ENCODE results near the gene TADA2B. TPM values are rescaled to one million over a fixed set of nuclear protein-coding genes. Genes with fewer than 3 reads are reported as not detected.

The TADA2B gene
- total RNA-seq, 1 donor from 2014 or later: 19.8 TPM

GRCh38 chr4:7021930-7022664 is 21.1 kb upstream of the TADA2B start:
- Histone ChIP-seq H2AFZ (ENCODE audit: low read depth, low read length) (no peak overlapping the region), H3K36me3 (ENCODE audit: insufficient read depth, low read length) (no peaks in the 10 kb centered on the region), H3K9me3 (ENCODE audit: insufficient read depth, low read depth, low read length) (no peaks in the 10 kb centered on the region), H3K79me2 (ENCODE audit: insufficient read depth, low read length) (peaks cover 7% of the 10 kb centered on the region), H3K27me3 (ENCODE audit: insufficient read depth, low read length) (no peaks in the 10 kb centered on the region), H3K4me2 (ENCODE audit: low read length) (peak overlapping the region; percentile 24), H4K20me1 (ENCODE audit: insufficient read depth, low read length) (peaks cover 11% of the 10 kb centered on the region), H3K27ac (ENCODE audit: low read depth, low read length) (peak overlapping the region; percentile 66), H3K4me3 (ENCODE audit: insufficient read depth, low read depth, low read length) (no peak overlapping the region), H3K4me1 (ENCODE audit: insufficient read depth, low read length) (peaks cover 15% of the 10 kb centered on the region), H3K9ac (ENCODE audit: low read length) (peak overlapping the region; percentile 42)
- no peak for TF ChIP-seq CTCF (IDR thresholded peaks at IDR 0.05; ENCODE audit: insufficient read depth, low read depth, low read length)
- TF ChIP-seq EZH2 (IDR thresholded peaks at IDR 0.05; ENCODE audit: insufficient read depth, low read length): no peak
- Mint-ChIP-seq H3K9me3 (ENCODE audit: unreplicated experiment) (no peaks in the 10 kb centered on the region), H3K4me1 (ENCODE audit: low read depth, unreplicated experiment) (peaks cover 32% of the 10 kb centered on the region), H3K4me3 (ENCODE audit: unreplicated experiment) (peak overlapping the region; percentile 4), H3K27ac (ENCODE audit: unreplicated experiment) (peak overlapping the region; percentile 59), H3K27me3 (ENCODE audit: low read depth, unreplicated experiment) (no peaks in the 10 kb centered on the region), H3K36me3 (ENCODE audit: low read depth, unreplicated experiment) (peaks cover 12% of the 10 kb centered on the region)
- FAIRE-seq: peak; percentile 82
- DNase-seq (ENCODE audit: low read depth): peak; percentile 84

GRCh38 chr4:7023486-7023885 is 19.7 kb upstream of the TADA2B start:
- Mint-ChIP-seq H3K27ac (ENCODE audit: unreplicated experiment) (peak overlapping the region; percentile 24), H3K27me3 (ENCODE audit: low read depth, unreplicated experiment) (no peaks in the 10 kb centered on the region), H3K9me3 (ENCODE audit: unreplicated experiment) (no peaks in the 10 kb centered on the region), H3K4me3 (ENCODE audit: unreplicated experiment) (no peak overlapping the region), H3K4me1 (ENCODE audit: low read depth, unreplicated experiment) (peaks cover 32% of the 10 kb centered on the region), H3K36me3 (ENCODE audit: low read depth, unreplicated experiment) (peaks cover 14% of the 10 kb centered on the region)
- DNase-seq (ENCODE audit: low read depth) (no peak), FAIRE-seq (no peak)
- no peak overlapping the region for H3K27ac ChIP-seq (ENCODE audit: low read depth, low read length)
- peaks cover 7% of the 10 kb centered on the region for H3K36me3 ChIP-seq (ENCODE audit: insufficient read depth, low read length)
- no peak overlapping the region for H2AFZ ChIP-seq (ENCODE audit: low read depth, low read length)
- peaks cover 15% of the 10 kb centered on the region for H3K4me1 ChIP-seq (ENCODE audit: insufficient read depth, low read length)
- no peaks in the 10 kb centered on the region for H3K9me3 ChIP-seq (ENCODE audit: insufficient read depth, low read depth, low read length)
- H3K79me2 ChIP-seq (ENCODE audit: insufficient read depth, low read length): peaks cover 7% of the 10 kb centered on the region
- no peaks in the 10 kb centered on the region for H3K27me3 ChIP-seq (ENCODE audit: insufficient read depth, low read length)
- no peak overlapping the region for H3K4me3 ChIP-seq (ENCODE audit: insufficient read depth, low read depth, low read length)
- peaks cover 9% of the 10 kb centered on the region for H4K20me1 ChIP-seq (ENCODE audit: insufficient read depth, low read length)
- H3K4me2 ChIP-seq (ENCODE audit: low read length): no peak overlapping the region
- TF ChIP-seq EZH2 (IDR thresholded peaks at IDR 0.05; ENCODE audit: insufficient read depth, low read length): no peak
- TF ChIP-seq CTCF (IDR thresholded peaks at IDR 0.05; ENCODE audit: insufficient read depth, low read depth, low read length): no peak
- H3K9ac ChIP-seq (ENCODE audit: low read length): no peak overlapping the region

- no peak overlapping the region for H3K27ac ChIP-seq (ENCODE audit: low read depth, low read length)
- no peak for TF ChIP-seq EZH2 (IDR thresholded peaks at IDR 0.05; ENCODE audit: insufficient read depth, low read length)
- no peak for TF ChIP-seq CTCF (IDR thresholded peaks at IDR 0.05; ENCODE audit: insufficient read depth, low read depth, low read length)
- Mint-ChIP-seq H3K27me3 (ENCODE audit: low read depth, unreplicated experiment) (no peaks in the 10 kb centered on the region), H3K9me3 (ENCODE audit: unreplicated experiment) (no peaks in the 10 kb centered on the region), H3K4me1 (ENCODE audit: low read depth, unreplicated experiment) (peaks cover 32% of the 10 kb centered on the region), H3K27ac (ENCODE audit: unreplicated experiment) (no peak overlapping the region), H3K36me3 (ENCODE audit: low read depth, unreplicated experiment) (peaks cover 16% of the 10 kb centered on the region), H3K4me3 (ENCODE audit: unreplicated experiment) (no peak overlapping the region)
- no peaks in the 10 kb centered on the region for H3K9me3 ChIP-seq (ENCODE audit: insufficient read depth, low read depth, low read length)
- peaks cover 9% of the 10 kb centered on the region for H4K20me1 ChIP-seq (ENCODE audit: insufficient read depth, low read length)
- no peak overlapping the region for H2AFZ ChIP-seq (ENCODE audit: low read depth, low read length)
- no peaks in the 10 kb centered on the region for H3K27me3 ChIP-seq (ENCODE audit: insufficient read depth, low read length)
- no peak overlapping the region for H3K4me3 ChIP-seq (ENCODE audit: insufficient read depth, low read depth, low read length)
- no peak overlapping the region for H3K9ac ChIP-seq (ENCODE audit: low read length)
- H3K4me1 ChIP-seq (ENCODE audit: insufficient read depth, low read length): peaks cover 15% of the 10 kb centered on the region
- no peak overlapping the region for H3K4me2 ChIP-seq (ENCODE audit: low read length)
- no peak for DNase-seq (ENCODE audit: low read depth)
- H3K36me3 ChIP-seq (ENCODE audit: insufficient read depth, low read length): peaks cover 7% of the 10 kb centered on the region
- peaks cover 7% of the 10 kb centered on the region for H3K79me2 ChIP-seq (ENCODE audit: insufficient read depth, low read length)
- no peak for FAIRE-seq
These were observed 19.3 kb upstream of the TADA2B start for GRCh38 chr4:7023901-7024300.

Measured in astrocyte (in vitro differentiated cells and primary cell).